Measurements from ENCODE around the gene GAD2. TPM values are rescaled to one million over a fixed set of nuclear protein-coding genes. Genes with fewer than 3 reads are reported as not detected.

GAD2 gene
- total RNA-seq, 1 experiment from 2014 or later = not detected

DNA sequence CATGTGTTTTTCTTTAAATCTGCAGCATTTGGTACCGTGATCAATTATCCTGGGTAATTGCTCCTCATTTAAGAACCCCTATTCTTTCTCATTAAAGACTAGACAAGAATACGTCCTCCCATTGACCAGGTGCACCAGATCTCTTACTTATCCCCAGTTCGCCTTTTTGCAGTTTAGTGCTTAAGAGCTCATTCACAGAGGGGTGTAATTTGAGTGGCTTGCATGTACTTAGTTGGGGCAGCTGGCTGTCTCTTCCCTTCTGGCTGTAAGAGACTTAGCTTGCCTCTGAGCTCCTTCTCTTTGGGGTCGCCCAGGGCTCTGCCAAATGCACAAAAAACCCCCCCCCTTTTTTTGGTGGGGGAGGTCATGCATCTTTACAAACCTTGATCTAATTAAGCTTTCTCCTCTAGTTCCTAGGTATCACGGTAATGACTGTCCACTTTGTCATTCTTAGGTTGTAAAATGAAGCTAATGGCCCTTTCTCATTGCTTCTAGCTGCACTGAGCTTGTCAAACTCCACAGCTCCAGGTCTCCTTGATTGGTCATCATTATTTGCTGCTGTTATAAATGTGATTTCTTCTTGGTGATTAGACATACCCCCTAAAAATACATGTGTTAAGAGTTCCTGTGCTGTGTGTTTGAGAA, 26.3 kb downstream of the GAD2 start:
- Mint-ChIP-seq H3K4me1 (ENCODE audit: low read depth, unreplicated experiment) (no peaks in the 10 kb centered on the region), H3K36me3 (ENCODE audit: insufficient read depth, unreplicated experiment) (peaks cover 2% of the 10 kb centered on the region), H3K4me3 (ENCODE audit: unreplicated experiment) (no peak overlapping the region), H3K27ac (ENCODE audit: unreplicated experiment) (no peak overlapping the region), H3K27me3 (ENCODE audit: insufficient read depth, unreplicated experiment) (peaks cover 38% of the 10 kb centered on the region), H3K9me3 (ENCODE audit: unreplicated experiment) (no peaks in the 10 kb centered on the region)
- no peak for DNase-seq
- no peaks in the 10 kb centered on the region for H3K9me3 ChIP-seq
- no TSS peak for BruUV-seq (replicated peaks)
- TF ChIP-seq, protein P1, sequence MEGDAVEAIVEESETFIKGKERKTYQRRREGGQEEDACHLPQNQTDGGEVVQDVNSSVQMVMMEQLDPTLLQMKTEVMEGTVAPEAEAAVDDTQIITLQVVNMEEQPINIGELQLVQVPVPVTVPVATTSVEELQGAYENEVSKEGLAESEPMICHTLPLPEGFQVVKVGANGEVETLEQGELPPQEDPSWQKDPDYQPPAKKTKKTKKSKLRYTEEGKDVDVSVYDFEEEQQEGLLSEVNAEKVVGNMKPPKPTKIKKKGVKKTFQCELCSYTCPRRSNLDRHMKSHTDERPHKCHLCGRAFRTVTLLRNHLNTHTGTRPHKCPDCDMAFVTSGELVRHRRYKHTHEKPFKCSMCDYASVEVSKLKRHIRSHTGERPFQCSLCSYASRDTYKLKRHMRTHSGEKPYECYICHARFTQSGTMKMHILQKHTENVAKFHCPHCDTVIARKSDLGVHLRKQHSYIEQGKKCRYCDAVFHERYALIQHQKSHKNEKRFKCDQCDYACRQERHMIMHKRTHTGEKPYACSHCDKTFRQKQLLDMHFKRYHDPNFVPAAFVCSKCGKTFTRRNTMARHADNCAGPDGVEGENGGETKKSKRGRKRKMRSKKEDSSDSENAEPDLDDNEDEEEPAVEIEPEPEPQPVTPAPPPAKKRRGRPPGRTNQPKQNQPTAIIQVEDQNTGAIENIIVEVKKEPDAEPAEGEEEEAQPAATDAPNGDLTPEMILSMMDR (IDR thresholded peaks at IDR 0.05; ENCODE audit: insufficient read depth in 1 of 2, low read depth in 1 of 2, low read length in 1 of 2, severe bottlenecking in 1 of 2, unreplicated experiment in 1 of 2) = no peak
- ChIA-PET CTCF (interaction anchor here (0.6 kb wide), 1 partner anchor 117 kb away, joined by 3 read pairs; no protein-coding TSS in a partner anchor), POLR2A (no interaction called here)
- H3K4me1 ChIP-seq = no peaks in the 10 kb centered on the region
- no peaks in the 10 kb centered on the region; the same call in 1 of the 2 replicates for H3K27me3 ChIP-seq (replicated peaks; ENCODE audit: control insufficient read depth, insufficient read depth, low read length)
- no peak overlapping the region for H3K4me3 ChIP-seq (ENCODE audit: low read depth, low read length)
- intact Hi-C loops (cut with micrococcal nuclease; ENCODE audit: unreplicated experiment) = no loop called here
- H3K36me3 ChIP-seq (ENCODE audit: control insufficient read depth, insufficient read depth, low read length) = no peaks in the 10 kb centered on the region

DNA sequence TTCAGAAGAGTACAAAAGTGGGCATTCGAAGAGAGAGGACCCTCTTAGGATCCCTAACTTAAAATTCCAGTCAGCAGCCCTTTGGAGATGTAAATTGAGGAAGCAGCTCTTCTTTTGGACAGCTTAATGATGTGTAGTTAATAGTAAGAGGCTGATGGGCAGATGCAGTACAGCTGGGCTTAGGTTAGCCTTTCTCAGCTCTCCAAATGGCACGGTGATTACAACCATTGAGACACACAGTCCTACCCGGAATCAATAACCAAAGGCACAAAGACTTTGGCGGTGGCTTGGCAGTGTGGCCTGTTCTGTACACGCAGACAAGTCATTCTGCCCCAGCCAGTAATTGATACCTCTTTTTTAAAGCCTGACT, 26.8 kb downstream of the GAD2 start:
- DNase-seq = no peak
- no peak overlapping the region for H3K27ac Mint-ChIP-seq (ENCODE audit: unreplicated experiment)
- TF ChIP-seq, protein P1 (IDR thresholded peaks at IDR 0.05; ENCODE audit: insufficient read depth in 1 of 2, low read depth in 1 of 2, low read length in 1 of 2, severe bottlenecking in 1 of 2, unreplicated experiment in 1 of 2) = no peak
- CTCF ChIA-PET = interaction anchor here (0.6 kb wide), 1 partner anchor 117 kb away, joined by 3 read pairs; no protein-coding TSS in a partner anchor
- Histone ChIP-seq H3K9me3 (no peaks in the 10 kb centered on the region), H3K4me3 (ENCODE audit: low read depth, low read length) (no peak overlapping the region), H3K36me3 (ENCODE audit: control insufficient read depth, insufficient read depth, low read length) (no peaks in the 10 kb centered on the region), H3K27me3 (replicated peaks; ENCODE audit: control insufficient read depth, insufficient read depth, low read length) (no peaks in the 10 kb centered on the region; the same call in 1 of the 2 replicates), H3K4me1 (no peaks in the 10 kb centered on the region)
- BruUV-seq (replicated peaks) = no TSS peak
- no peaks in the 10 kb centered on the region for H3K9me3 Mint-ChIP-seq (ENCODE audit: unreplicated experiment)
- H3K36me3 Mint-ChIP-seq (ENCODE audit: insufficient read depth, unreplicated experiment) = peaks cover 5% of the 10 kb centered on the region
- intact Hi-C loops (cut with micrococcal nuclease; ENCODE audit: unreplicated experiment) = no loop called here
- H3K4me1 Mint-ChIP-seq (ENCODE audit: low read depth, unreplicated experiment) = no peaks in the 10 kb centered on the region
- H3K4me3 Mint-ChIP-seq (ENCODE audit: unreplicated experiment) = no peak overlapping the region
- H3K27me3 Mint-ChIP-seq (ENCODE audit: insufficient read depth, unreplicated experiment) = peaks cover 33% of the 10 kb centered on the region
- POLR2A ChIA-PET = no interaction called here

GRCh38 chr10:26249681-26250080, 33.1 kb downstream of the GAD2 start:
- ChIA-PET POLR2A (no interaction called here), CTCF (no interaction called here)
- Histone ChIP-seq H3K9me3 (no peaks in the 10 kb centered on the region), H3K27me3 (replicated peaks; ENCODE audit: control insufficient read depth, insufficient read depth, low read length) (no peaks in the 10 kb centered on the region), H3K36me3 (ENCODE audit: control insufficient read depth, insufficient read depth, low read length) (no peaks in the 10 kb centered on the region), H3K4me1 (no peaks in the 10 kb centered on the region), H3K4me3 (ENCODE audit: low read depth, low read length) (no peak overlapping the region)
- no peak overlapping the region for H3K27ac Mint-ChIP-seq (ENCODE audit: unreplicated experiment)
- intact Hi-C loops (cut with micrococcal nuclease; ENCODE audit: unreplicated experiment) = no loop called here
- no peaks in the 10 kb centered on the region for H3K4me1 Mint-ChIP-seq (ENCODE audit: low read depth, unreplicated experiment)
- DNase-seq = no peak
- no TSS peak for BruUV-seq (replicated peaks)
- TF ChIP-seq, protein P1 (IDR thresholded peaks at IDR 0.05; ENCODE audit: insufficient read depth in 1 of 2, low read depth in 1 of 2, low read length in 1 of 2, severe bottlenecking in 1 of 2, unreplicated experiment in 1 of 2) = no peak
- H3K27me3 Mint-ChIP-seq (ENCODE audit: insufficient read depth, unreplicated experiment) = peaks cover 10% of the 10 kb centered on the region
- H3K9me3 Mint-ChIP-seq (ENCODE audit: unreplicated experiment) = no peaks in the 10 kb centered on the region
- H3K4me3 Mint-ChIP-seq (ENCODE audit: unreplicated experiment) = no peak overlapping the region
- H3K36me3 Mint-ChIP-seq (ENCODE audit: insufficient read depth, unreplicated experiment) = peaks cover 5% of the 10 kb centered on the region
